Activated CD8-positive, alpha-beta memory T cell treated with anti-CD3 and anti-CD28 coated beads for 36 hours (primary cell): ENCODE measurements around the gene SYNDIG1. TPM values are rescaled to one million over a fixed set of nuclear protein-coding genes. Genes with fewer than 3 reads are reported as not detected.

Experiments used
- CTCF ChIA-PET: fragments of 350-600 bp; sonication (Branson Sonifier 250); formaldehyde crosslinking; loops from one replicate; lab custom pipeline; 2021; ENCODE audit warnings: antibody characterized with exemption; lab: Charles Lee
- POLR2A ChIA-PET: fragments of 350-600 bp; sonication (Branson Sonifier 250); formaldehyde crosslinking; loops from one replicate; lab custom pipeline; 2021; ENCODE audit warnings: antibody characterized with exemption; lab: Charles Lee
- total RNA-seq, 2 experiments: library from RNA; stranded (reverse); gene quantifications; one replicate each; pipeline ENCODE4 v1.2.3, GENCODE V29; 2021

SYNDIG1 gene
- total RNA-seq, 2 experiments from 2014 or later: not detected

GRCh38 chr20:24468401-24469115, 871 bp upstream of the SYNDIG1 start:
- CTCF ChIA-PET: no interaction called here
- POLR2A ChIA-PET: no interaction called here

- CTCF ChIA-PET: no interaction called here
- POLR2A ChIA-PET: no interaction called here
These were observed 691 bp downstream of the SYNDIG1 start for GRCh38 chr20:24469894-24470745.

- ChIA-PET POLR2A (no interaction called here), CTCF (no interaction called here)
These were observed 1.5 kb downstream of the SYNDIG1 start for GRCh38 chr20:24470746-24471582.

- CTCF ChIA-PET: no interaction called here
- POLR2A ChIA-PET: no interaction called here
These were observed 3.0 kb downstream of the SYNDIG1 start for GRCh38 chr20:24472426-24472825.

- CTCF ChIA-PET: no interaction called here
- POLR2A ChIA-PET: no interaction called here
These were observed 4.2 kb downstream of the SYNDIG1 start for GRCh38 chr20:24473435-24474223.

- POLR2A ChIA-PET: no interaction called here
- CTCF ChIA-PET: no interaction called here
These were observed 8.6 kb downstream of the SYNDIG1 start for GRCh38 chr20:24477831-24478547.

GRCh38 chr20:24478584-24478983, 9.2 kb downstream of the SYNDIG1 start:
- POLR2A ChIA-PET: no interaction called here
- CTCF ChIA-PET: no interaction called here

- ChIA-PET POLR2A (no interaction called here), CTCF (no interaction called here)
These were observed 9.7 kb downstream of the SYNDIG1 start for GRCh38 chr20:24479106-24479505.

GRCh38 chr20:24479595-24479994, 10.2 kb downstream of the SYNDIG1 start:
- CTCF ChIA-PET: interaction anchor here (0.6 kb wide), 1 partner anchor 401 kb away, joined by 3 read pairs; no protein-coding TSS in a partner anchor
- POLR2A ChIA-PET: no interaction called here

- ChIA-PET CTCF (interaction anchor here (0.6 kb wide), 1 partner anchor 402 kb away, joined by 3 read pairs; no protein-coding TSS in a partner anchor), POLR2A (no interaction called here)
These were observed 11.1 kb downstream of the SYNDIG1 start for GRCh38 chr20:24480509-24480908.

- ChIA-PET POLR2A (no interaction called here), CTCF (no interaction called here)
These were observed 11.7 kb downstream of the SYNDIG1 start for GRCh38 chr20:24481173-24481572.

- CTCF ChIA-PET: no interaction called here
- POLR2A ChIA-PET: no interaction called here
These were observed 14.1 kb downstream of the SYNDIG1 start for GRCh38 chr20:24483435-24484080.

GRCh38 chr20:24484081-24484450, 14.6 kb downstream of the SYNDIG1 start:
- POLR2A ChIA-PET: no interaction called here
- CTCF ChIA-PET: no interaction called here

GRCh38 chr20:24485981-24486380, 16.6 kb downstream of the SYNDIG1 start:
- ChIA-PET POLR2A (no interaction called here), CTCF (no interaction called here)

GRCh38 chr20:24487240-24487639, 17.8 kb downstream of the SYNDIG1 start:
- CTCF ChIA-PET: no interaction called here
- POLR2A ChIA-PET: no interaction called here

- ChIA-PET CTCF (no interaction called here), POLR2A (no interaction called here)
These were observed 18.2 kb downstream of the SYNDIG1 start for GRCh38 chr20:24487648-24488047.

GRCh38 chr20:24488064-24488799, 18.8 kb downstream of the SYNDIG1 start:
- ChIA-PET CTCF (no interaction called here), POLR2A (no interaction called here)
